Thoracic aorta (tissue), 2 donors: Measurements from ENCODE around the gene URB1. TPM values are rescaled to one million over a fixed set of nuclear protein-coding genes. Genes with fewer than 3 reads are reported as not detected.
A peak's percentile ranks its signal among the peaks of the same experiment; 100 is the strongest.

Source experiments
- ATAC-seq: fragments of 150-250 bp; one replicate; pipeline ENCODE4 v1.8.0; 2017; ENCODE audit warnings: low read depth; ENCODE audit not compliant: insufficient number of reproducible peaks, low FRiP score
- DNase-seq: peaks from one replicate; pipeline ENCODE4 v3.0.0-alpha.2; 2020; ENCODE audit warnings: low spot score
- H3K27ac ChIP-seq, 2 donors: fragments of 200-600 bp; sonication (generic); 1 replicate in 1 of 2; 2 replicates in 1 of 2; pipeline ENCODE4 v1.5.1; 2016; ENCODE audit warnings: mild to moderate bottlenecking in 2 of 2, moderate library complexity in 2 of 2
- H3K27me3 ChIP-seq: fragments of 200-600 bp; sonication (generic); replicated peaks from 2 replicates; pipeline ENCODE4 v1.6.0; 2016; ENCODE audit warnings: mild to moderate bottlenecking; ENCODE audit not compliant: insufficient read depth
- H3K36me3 ChIP-seq: fragments of 200-600 bp; sonication (generic); one replicate; pipeline ENCODE4 v1.5.1; 2016
- H3K4me1 ChIP-seq, 2 donors: fragments of 200-600 bp; sonication (generic); 1 replicate in 1 of 2; 2 replicates in 1 of 2; pipeline versions ENCODE4 v1.5.1 to v1.6.0; 2016; ENCODE audit warnings: low read depth in 2 of 2, mild to moderate bottlenecking in 1 of 2; ENCODE audit not compliant: control insufficient read depth in 1 of 2
- H3K4me3 ChIP-seq: fragments of 200-600 bp; sonication (generic); 2 replicates; pipeline ENCODE4 v1.5.1; 2016; ENCODE audit warnings: mild to moderate bottlenecking
- H3K9me3 ChIP-seq: fragments of 200-600 bp; sonication (generic); 2 replicates; pipeline ENCODE4 v1.5.1; 2016
- CTCF ChIP-seq: fragments of 200-600 bp; sonication (generic); IDR thresholded peaks from one replicate; pipeline ENCODE4 v1.5.1; 2019; ENCODE audit warnings: antibody characterized with exemption
- total RNA-seq, 2 donors: library from RNA; depleted of rRNA; stranded (reverse); fragments of >200 nt; gene quantifications; one replicate each; pipeline versions ENCODE4 v1.1.0 to v1.2.3, GENCODE V29; 2016

The URB1 gene
- total RNA-seq, 2 donors from 2014 or later = 35.1 to 64.8 TPM

- Histone ChIP-seq H3K4me1 (peaks cover 22 to 35% of the 10 kb centered on the region in 2 donors), H3K4me3 (no peak overlapping the region), H3K9me3 (no peaks in the 10 kb centered on the region), H3K36me3 (peaks cover 44% of the 10 kb centered on the region), H3K27ac (peak overlapping the region in 1 of 2 donors; percentile 15), H3K27me3 (no peaks in the 10 kb centered on the region)
- no peak for TF ChIP-seq CTCF
- DNase-seq = no peak
- ATAC-seq = no peak
Measured at GRCh38 chr21:32331444-32332305, 61.1 kb downstream of the URB1 start.

- ATAC-seq (no peak), DNase-seq (no peak)
- no peak for TF ChIP-seq CTCF
- Histone ChIP-seq H3K9me3 (no peaks in the 10 kb centered on the region), H3K36me3 (peaks cover 44% of the 10 kb centered on the region), H3K4me1 (peaks cover 22 to 35% of the 10 kb centered on the region in 2 donors), H3K27ac (peak overlapping the region; percentile 88), H3K4me3 (no peak overlapping the region), H3K27me3 (no peaks in the 10 kb centered on the region)
Measured at GRCh38 chr21:32330784-32331311, 62.0 kb downstream of the URB1 start.

DNA sequence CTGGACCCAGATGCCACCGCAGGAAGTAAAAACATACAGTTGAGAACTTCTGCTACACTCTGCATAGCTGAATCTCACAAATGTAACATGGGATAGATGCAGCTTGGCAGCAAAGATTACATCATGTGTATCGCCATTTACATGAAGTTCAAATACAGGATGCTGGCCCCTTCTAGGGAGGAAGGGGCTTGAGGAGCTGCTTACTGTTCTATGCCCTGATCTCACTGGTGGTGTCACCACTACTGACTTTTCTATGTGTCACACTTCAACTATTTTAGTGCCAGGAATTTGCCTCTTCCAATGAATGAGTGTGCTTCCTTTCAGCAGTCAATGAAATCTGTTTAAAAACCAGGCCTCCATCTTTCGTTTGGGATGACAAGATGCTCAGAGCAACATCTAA, 63.0 kb downstream of the URB1 start:
- ATAC-seq (peak; percentile 56), DNase-seq (no peak)
- H3K27ac ChIP-seq = peak overlapping the region; percentile 88
- H3K9me3 ChIP-seq = no peaks in the 10 kb centered on the region
- no peak for TF ChIP-seq CTCF
- no peaks in the 10 kb centered on the region for H3K27me3 ChIP-seq
- peaks cover 50% of the 10 kb centered on the region for H3K36me3 ChIP-seq
- no peak overlapping the region for H3K4me3 ChIP-seq
- H3K4me1 ChIP-seq = peaks cover 22 to 35% of the 10 kb centered on the region in 2 donors

GRCh38 chr21:32329331-32329730, 63.5 kb downstream of the URB1 start:
- Histone ChIP-seq H3K4me1 (peaks cover 22 to 35% of the 10 kb centered on the region in 2 donors), H3K36me3 (peaks cover 54% of the 10 kb centered on the region), H3K4me3 (peak overlapping the region; percentile 30), H3K9me3 (no peaks in the 10 kb centered on the region), H3K27me3 (no peaks in the 10 kb centered on the region), H3K27ac (peak overlapping the region; percentile 88)
- peak; percentile 87 for ATAC-seq
- DNase-seq = peak; percentile 31
- no peak for TF ChIP-seq CTCF

DNA sequence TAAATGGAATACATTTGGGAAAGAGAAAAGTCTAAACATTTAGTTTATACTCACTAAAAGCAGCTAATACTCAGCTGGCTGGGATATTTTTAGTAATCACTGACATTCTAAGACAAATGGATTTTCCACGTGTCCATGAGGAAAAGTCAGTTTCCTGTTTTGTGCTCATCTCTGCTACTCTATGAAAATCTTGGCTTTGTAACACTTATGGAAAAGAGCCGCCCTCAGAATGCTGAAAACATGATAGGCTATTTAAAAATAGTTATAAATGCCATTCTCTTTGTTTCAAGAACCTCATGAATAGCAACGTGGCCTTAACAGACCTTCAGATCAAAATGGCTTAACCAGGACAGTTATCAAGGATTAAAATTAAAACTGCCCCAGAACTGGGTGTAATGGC, 64.2 kb downstream of the URB1 start:
- TF ChIP-seq CTCF = no peak
- H3K9me3 ChIP-seq = no peaks in the 10 kb centered on the region
- peaks cover 54% of the 10 kb centered on the region for H3K36me3 ChIP-seq
- H3K4me1 ChIP-seq = peaks cover 22 to 35% of the 10 kb centered on the region in 2 donors
- H3K27me3 ChIP-seq = no peaks in the 10 kb centered on the region
- peak overlapping the region; percentile 30 for H3K4me3 ChIP-seq
- ATAC-seq = peak; percentile 35
- peak overlapping the region; percentile 88 for H3K27ac ChIP-seq
- DNase-seq = no peak
